ENCODE measurements around the gene UCK2. TPM values are rescaled to one million over a fixed set of nuclear protein-coding genes. Genes with fewer than 3 reads are reported as not detected.

UCK2 gene
- total RNA-seq, 1 experiment from 2014 or later: 91.2 TPM

DNA sequence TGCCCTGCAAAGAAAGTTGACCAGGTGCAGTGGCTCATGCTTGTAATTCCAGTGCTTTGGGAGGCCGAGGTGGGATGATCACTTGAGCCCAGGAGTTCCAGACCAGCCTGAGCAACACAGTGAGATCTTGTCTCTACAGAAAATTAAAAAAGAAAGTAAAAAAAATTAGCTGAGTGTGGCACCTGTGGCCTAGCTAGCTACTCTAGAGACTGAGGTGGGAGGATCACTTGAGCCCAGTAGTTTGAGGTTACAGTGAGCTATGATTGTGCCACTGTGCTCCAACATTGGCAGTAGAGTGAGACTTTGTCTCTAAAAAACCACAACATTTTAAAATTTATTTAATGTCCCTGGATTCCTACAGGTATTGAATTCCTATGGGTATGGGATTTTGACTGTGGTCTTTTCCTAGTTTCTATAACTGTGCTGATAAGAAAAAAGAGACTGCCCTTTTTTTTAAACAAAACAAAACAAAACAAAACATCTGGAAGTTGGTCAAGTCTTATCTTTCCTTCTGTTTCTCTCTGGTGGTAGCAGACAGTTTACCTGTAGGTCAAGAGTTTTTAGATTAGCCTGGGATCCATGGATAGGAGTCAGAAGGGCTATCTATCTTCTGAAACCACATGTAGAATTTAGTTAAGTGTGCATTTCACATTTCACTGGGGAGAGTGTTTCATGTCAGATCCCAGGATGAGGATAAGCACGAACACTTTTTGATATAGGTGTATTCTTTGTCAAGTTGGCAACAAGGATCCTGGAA lies 18.8 kb downstream of the UCK2 start:
- Histone ChIP-seq H3K36me3 (ENCODE audit: control insufficient read depth, insufficient read depth, low read length) (no peaks in the 10 kb centered on the region), H3K27ac (ENCODE audit: low read length) (no peak overlapping the region), H3K27me3 (ENCODE audit: control insufficient read depth, insufficient read depth, low read length) (no peaks in the 10 kb centered on the region), H3K9me3 (ENCODE audit: control insufficient read depth, insufficient read depth, low read depth, low read length) (no peaks in the 10 kb centered on the region), H3K4me1 (ENCODE audit: control insufficient read depth, insufficient read depth, low read length) (peaks cover 32% of the 10 kb centered on the region), H3K4me3 (ENCODE audit: low read depth in 2 of 2, low read length in 2 of 2) (no peak overlapping the region)
- in situ Hi-C loops (cut with HindIII; ENCODE audit: low pct_unique_long_range_greater_than_20kb, low sequenced_read_pairs) (no loop called here), intact Hi-C loops (cut with micrococcal nuclease; ENCODE audit: unreplicated experiment) (no loop called here)
- no TSS peak for BruUV-seq (replicated peaks)
- ATAC-seq (no peak), DNase-seq (ENCODE audit: low read depth, low spot score) (no peak)
- POLR2A ChIA-PET: no interaction called here
- CTCF ChIA-PET: no interaction called here
- no peak for TF ChIP-seq POLR2AphosphoS5 (IDR thresholded peaks at IDR 0.05; ENCODE audit: low read depth, low read length)
- TF ChIP-seq, protein P1, sequence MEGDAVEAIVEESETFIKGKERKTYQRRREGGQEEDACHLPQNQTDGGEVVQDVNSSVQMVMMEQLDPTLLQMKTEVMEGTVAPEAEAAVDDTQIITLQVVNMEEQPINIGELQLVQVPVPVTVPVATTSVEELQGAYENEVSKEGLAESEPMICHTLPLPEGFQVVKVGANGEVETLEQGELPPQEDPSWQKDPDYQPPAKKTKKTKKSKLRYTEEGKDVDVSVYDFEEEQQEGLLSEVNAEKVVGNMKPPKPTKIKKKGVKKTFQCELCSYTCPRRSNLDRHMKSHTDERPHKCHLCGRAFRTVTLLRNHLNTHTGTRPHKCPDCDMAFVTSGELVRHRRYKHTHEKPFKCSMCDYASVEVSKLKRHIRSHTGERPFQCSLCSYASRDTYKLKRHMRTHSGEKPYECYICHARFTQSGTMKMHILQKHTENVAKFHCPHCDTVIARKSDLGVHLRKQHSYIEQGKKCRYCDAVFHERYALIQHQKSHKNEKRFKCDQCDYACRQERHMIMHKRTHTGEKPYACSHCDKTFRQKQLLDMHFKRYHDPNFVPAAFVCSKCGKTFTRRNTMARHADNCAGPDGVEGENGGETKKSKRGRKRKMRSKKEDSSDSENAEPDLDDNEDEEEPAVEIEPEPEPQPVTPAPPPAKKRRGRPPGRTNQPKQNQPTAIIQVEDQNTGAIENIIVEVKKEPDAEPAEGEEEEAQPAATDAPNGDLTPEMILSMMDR (IDR thresholded peaks at IDR 0.05): no peak
- TF ChIP-seq SIN3A (IDR thresholded peaks at IDR 0.05; ENCODE audit: borderline replicate concordance, insufficient read depth, low read depth, low read length): no peak
- TF ChIP-seq, protein P2, sequence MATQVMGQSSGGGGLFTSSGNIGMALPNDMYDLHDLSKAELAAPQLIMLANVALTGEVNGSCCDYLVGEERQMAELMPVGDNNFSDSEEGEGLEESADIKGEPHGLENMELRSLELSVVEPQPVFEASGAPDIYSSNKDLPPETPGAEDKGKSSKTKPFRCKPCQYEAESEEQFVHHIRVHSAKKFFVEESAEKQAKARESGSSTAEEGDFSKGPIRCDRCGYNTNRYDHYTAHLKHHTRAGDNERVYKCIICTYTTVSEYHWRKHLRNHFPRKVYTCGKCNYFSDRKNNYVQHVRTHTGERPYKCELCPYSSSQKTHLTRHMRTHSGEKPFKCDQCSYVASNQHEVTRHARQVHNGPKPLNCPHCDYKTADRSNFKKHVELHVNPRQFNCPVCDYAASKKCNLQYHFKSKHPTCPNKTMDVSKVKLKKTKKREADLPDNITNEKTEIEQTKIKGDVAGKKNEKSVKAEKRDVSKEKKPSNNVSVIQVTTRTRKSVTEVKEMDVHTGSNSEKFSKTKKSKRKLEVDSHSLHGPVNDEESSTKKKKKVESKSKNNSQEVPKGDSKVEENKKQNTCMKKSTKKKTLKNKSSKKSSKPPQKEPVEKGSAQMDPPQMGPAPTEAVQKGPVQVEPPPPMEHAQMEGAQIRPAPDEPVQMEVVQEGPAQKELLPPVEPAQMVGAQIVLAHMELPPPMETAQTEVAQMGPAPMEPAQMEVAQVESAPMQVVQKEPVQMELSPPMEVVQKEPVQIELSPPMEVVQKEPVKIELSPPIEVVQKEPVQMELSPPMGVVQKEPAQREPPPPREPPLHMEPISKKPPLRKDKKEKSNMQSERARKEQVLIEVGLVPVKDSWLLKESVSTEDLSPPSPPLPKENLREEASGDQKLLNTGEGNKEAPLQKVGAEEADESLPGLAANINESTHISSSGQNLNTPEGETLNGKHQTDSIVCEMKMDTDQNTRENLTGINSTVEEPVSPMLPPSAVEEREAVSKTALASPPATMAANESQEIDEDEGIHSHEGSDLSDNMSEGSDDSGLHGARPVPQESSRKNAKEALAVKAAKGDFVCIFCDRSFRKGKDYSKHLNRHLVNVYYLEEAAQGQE (IDR thresholded peaks at IDR 0.05; ENCODE audit: insufficient read depth in 1 of 2, low read depth in 2 of 2, low read length in 1 of 2): no peak
- TF ChIP-seq TCF7L2 (IDR thresholded peaks at IDR 0.05; ENCODE audit: low read depth, low read length): no peak

DNA sequence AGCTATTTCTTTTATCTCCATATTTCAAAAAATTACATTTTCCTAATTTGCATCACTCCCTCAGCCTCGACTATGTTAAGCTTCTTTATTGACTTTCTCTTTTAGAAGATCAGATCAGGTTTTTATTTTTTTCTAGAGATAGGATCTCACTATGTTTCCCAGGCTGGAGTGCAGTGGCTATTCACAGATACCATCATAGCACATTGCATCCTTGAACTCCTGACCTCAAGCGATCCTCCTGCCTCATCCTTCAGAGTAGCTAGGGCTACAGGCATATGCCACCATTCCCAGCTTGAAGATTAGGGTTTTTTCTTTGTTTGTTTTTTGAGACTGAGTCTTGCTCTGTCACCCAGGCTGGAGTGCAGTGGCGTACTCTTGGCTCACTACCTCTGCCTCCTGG lies 20.1 kb downstream of the UCK2 start:
- no peak overlapping the region for H3K27ac ChIP-seq (ENCODE audit: low read length)
- POLR2A ChIA-PET: no interaction called here
- CTCF ChIA-PET: no interaction called here
- no peaks in the 10 kb centered on the region for H3K36me3 ChIP-seq (ENCODE audit: control insufficient read depth, insufficient read depth, low read length)
- no TSS peak for BruUV-seq (replicated peaks)
- DNase-seq (ENCODE audit: low read depth, low spot score) (no peak), ATAC-seq (no peak)
- H3K27me3 ChIP-seq (ENCODE audit: control insufficient read depth, insufficient read depth, low read length): no peaks in the 10 kb centered on the region
- H3K9me3 ChIP-seq (ENCODE audit: control insufficient read depth, insufficient read depth, low read depth, low read length): no peaks in the 10 kb centered on the region
- H3K4me1 ChIP-seq (ENCODE audit: control insufficient read depth, insufficient read depth, low read length): peaks cover 20% of the 10 kb centered on the region
- H3K4me3 ChIP-seq (ENCODE audit: low read depth in 2 of 2, low read length in 2 of 2): no peak overlapping the region
- in situ Hi-C loops (cut with HindIII; ENCODE audit: low pct_unique_long_range_greater_than_20kb, low sequenced_read_pairs) (no loop called here), intact Hi-C loops (cut with micrococcal nuclease; ENCODE audit: unreplicated experiment) (no loop called here)
- TF ChIP-seq SIN3A (IDR thresholded peaks at IDR 0.05; ENCODE audit: borderline replicate concordance, insufficient read depth, low read depth, low read length): no peak
- TF ChIP-seq, protein P2 (IDR thresholded peaks at IDR 0.05; ENCODE audit: insufficient read depth in 1 of 2, low read depth in 2 of 2, low read length in 1 of 2): no peak
- TF ChIP-seq POLR2AphosphoS5 (IDR thresholded peaks at IDR 0.05; ENCODE audit: low read depth, low read length): no peak
- TF ChIP-seq, protein P1 (IDR thresholded peaks at IDR 0.05): no peak
- no peak for TF ChIP-seq TCF7L2 (IDR thresholded peaks at IDR 0.05; ENCODE audit: low read depth, low read length)
